ENCODE data around the gene DDR1.
A peak's percentile ranks its signal among the peaks of the same experiment; 100 is the strongest.
"Not testable (repeated sequence)": the region's sequence is repeated elsewhere in the genome, so short reads cannot be mapped to it uniquely, and the experiment has no call there.

Gene DDR1

GRCh38 chr6:30918670-30919069 is 34.4 kb downstream of the DDR1 start:
- H3K27ac ChIP-seq (replicated peaks; ENCODE audit: low read length) = no peak overlapping the region
- H3K9ac ChIP-seq (ENCODE audit: low read depth, low read length, poor library complexity) = no peak overlapping the region
- no peak overlapping the region for H2AFZ ChIP-seq (ENCODE audit: low read length)
- no peaks in the 10 kb centered on the region for H3K79me1 ChIP-seq (ENCODE audit: low read depth, low read length)
- H2AK5ac ChIP-seq (ENCODE audit: low read depth, low read length) = no peak overlapping the region
- H3K4me2 ChIP-seq (ENCODE audit: insufficient read depth, low read length, poor library complexity, severe bottlenecking) = no peak overlapping the region
- no peaks in the 10 kb centered on the region for H3K27me3 ChIP-seq (ENCODE audit: control insufficient read depth in 3 of 3, insufficient read depth in 3 of 3, low read depth in 1 of 3, low read length in 3 of 3)
- H2BK120ac ChIP-seq (ENCODE audit: low read depth, low read length) = no peak overlapping the region
- no peak overlapping the region for H2BK5ac ChIP-seq (ENCODE audit: low read length)
- H2BK15ac ChIP-seq (ENCODE audit: low read length) = no peak overlapping the region
- no peak overlapping the region for H3K23ac ChIP-seq (ENCODE audit: low read depth, low read length, poor library complexity)
- DNase-seq (ENCODE audit: low spot score) = no peak
- H4K8ac ChIP-seq (ENCODE audit: low read depth, low read length) = no peak overlapping the region
- no peak overlapping the region for H3K14ac ChIP-seq (ENCODE audit: low read length)
- no peak overlapping the region for H4K91ac ChIP-seq (ENCODE audit: low read depth, low read length, poor library complexity)
- H3K4ac ChIP-seq (ENCODE audit: low read length) = no peak overlapping the region
- H3K4me3 ChIP-seq (ENCODE audit: low read length in 2 of 2) = no peak overlapping the region
- peaks cover 5 to 12% of the 10 kb centered on the region in 2 donors for H3K4me1 ChIP-seq (ENCODE audit: control insufficient read depth in 2 of 2, insufficient read depth in 1 of 2, low read depth in 1 of 2, low read length in 2 of 2)
- H3K9me3 ChIP-seq (replicated peaks in 1 of 2; ENCODE audit: control insufficient read depth in 2 of 2, insufficient read depth in 1 of 2, low read depth in 1 of 2, low read length in 2 of 2) = no peaks in the 10 kb centered on the region
- WGBS, 2 donors (ENCODE audit: extremely low coverage in 2 of 2, insufficient read length in 2 of 2, insufficient replicate concordance in 1 of 2) = no CpG with 5 or more reads among the region's 8 CpGs
- no peak overlapping the region for H3K18ac ChIP-seq (ENCODE audit: low read length)
- H3K36me3 ChIP-seq (replicated peaks in 1 of 2; ENCODE audit: control insufficient read depth in 2 of 2, insufficient read depth in 2 of 2, low read length in 2 of 2) = peaks cover 40 to 75% of the 10 kb centered on the region in 2 donors
- H2BK12ac ChIP-seq (ENCODE audit: low read length) = no peak overlapping the region

GRCh38 chr6:30922447-30922852 is 38.1 kb downstream of the DDR1 start:
- no peak overlapping the region for H3K27ac ChIP-seq (replicated peaks; ENCODE audit: low read length)
- DNase-seq (ENCODE audit: low spot score) = no peak
- no peak overlapping the region for H4K8ac ChIP-seq (ENCODE audit: low read depth, low read length)
- no peaks in the 10 kb centered on the region for H3K79me1 ChIP-seq (ENCODE audit: low read depth, low read length)
- no peak overlapping the region for H2AK5ac ChIP-seq (ENCODE audit: low read depth, low read length)
- no peak overlapping the region for H2BK120ac ChIP-seq (ENCODE audit: low read depth, low read length)
- H3K36me3 ChIP-seq (replicated peaks in 1 of 2; ENCODE audit: control insufficient read depth in 2 of 2, insufficient read depth in 2 of 2, low read length in 2 of 2) = peaks cover 49 to 91% of the 10 kb centered on the region in 2 donors
- no peak overlapping the region for H3K14ac ChIP-seq (ENCODE audit: low read length)
- no peak overlapping the region for H3K4me2 ChIP-seq (ENCODE audit: insufficient read depth, low read length, poor library complexity, severe bottlenecking)
- H3K4me1 ChIP-seq (ENCODE audit: control insufficient read depth in 2 of 2, insufficient read depth in 1 of 2, low read depth in 1 of 2, low read length in 2 of 2) = no peaks in the 10 kb centered on the region
- peak overlapping the region; percentile 14 for H3K9ac ChIP-seq (ENCODE audit: low read depth, low read length, poor library complexity)
- H3K23ac ChIP-seq (ENCODE audit: low read depth, low read length, poor library complexity) = no peak overlapping the region
- H3K18ac ChIP-seq (ENCODE audit: low read length) = no peak overlapping the region
- H2AFZ ChIP-seq (ENCODE audit: low read length) = no peak overlapping the region
- no peak overlapping the region for H2BK15ac ChIP-seq (ENCODE audit: low read length)
- H4K91ac ChIP-seq (ENCODE audit: low read depth, low read length, poor library complexity) = no peak overlapping the region
- no peaks in the 10 kb centered on the region for H3K27me3 ChIP-seq (ENCODE audit: control insufficient read depth in 3 of 3, insufficient read depth in 3 of 3, low read depth in 1 of 3, low read length in 3 of 3)
- peak overlapping the region in 1 of 2 donors; percentile 64 for H3K4me3 ChIP-seq (ENCODE audit: low read length in 2 of 2)
- WGBS, 2 donors (ENCODE audit: extremely low coverage in 2 of 2, insufficient read length in 2 of 2, insufficient replicate concordance in 1 of 2) = no CpG with 5 or more reads among the region's 7 CpGs
- no peaks in the 10 kb centered on the region for H3K9me3 ChIP-seq (replicated peaks in 1 of 2; ENCODE audit: control insufficient read depth in 2 of 2, insufficient read depth in 1 of 2, low read depth in 1 of 2, low read length in 2 of 2)
- no peak overlapping the region for H2BK5ac ChIP-seq (ENCODE audit: low read length)
- H3K4ac ChIP-seq (ENCODE audit: low read length) = no peak overlapping the region
- H2BK12ac ChIP-seq (ENCODE audit: low read length) = no peak overlapping the region

- no CpG with 5 or more reads among the region's 9 CpGs for WGBS, 2 donors (ENCODE audit: extremely low coverage in 2 of 2, insufficient read length in 2 of 2, insufficient replicate concordance in 1 of 2)
- not testable (repeated sequence) for H3K4ac ChIP-seq (ENCODE audit: low read length); H3K4me1 ChIP-seq (ENCODE audit: control insufficient read depth in 2 of 2, insufficient read depth in 1 of 2, low read depth in 1 of 2, low read length in 2 of 2); H2BK5ac ChIP-seq (ENCODE audit: low read length); H2BK15ac ChIP-seq (ENCODE audit: low read length); H3K27me3 ChIP-seq (ENCODE audit: control insufficient read depth in 3 of 3, insufficient read depth in 3 of 3, low read depth in 1 of 3, low read length in 3 of 3); H3K79me1 ChIP-seq (ENCODE audit: low read depth, low read length); H3K18ac ChIP-seq (ENCODE audit: low read length); H3K4me2 ChIP-seq (ENCODE audit: insufficient read depth, low read length, poor library complexity, severe bottlenecking); H2AK5ac ChIP-seq (ENCODE audit: low read depth, low read length); H4K8ac ChIP-seq (ENCODE audit: low read depth, low read length); H3K23ac ChIP-seq (ENCODE audit: low read depth, low read length, poor library complexity); H3K9me3 ChIP-seq (replicated peaks in 1 of 2; ENCODE audit: control insufficient read depth in 2 of 2, insufficient read depth in 1 of 2, low read depth in 1 of 2, low read length in 2 of 2); H3K27ac ChIP-seq (replicated peaks; ENCODE audit: low read length); H2BK120ac ChIP-seq (ENCODE audit: low read depth, low read length); H2AFZ ChIP-seq (ENCODE audit: low read length); H2BK12ac ChIP-seq (ENCODE audit: low read length); H3K14ac ChIP-seq (ENCODE audit: low read length); DNase-seq (ENCODE audit: low spot score); H4K91ac ChIP-seq (ENCODE audit: low read depth, low read length, poor library complexity); H3K4me3 ChIP-seq (ENCODE audit: low read length in 2 of 2); H3K9ac ChIP-seq (ENCODE audit: low read depth, low read length, poor library complexity)
- peaks cover 49 to 84% of the 10 kb centered on the region in 2 donors for H3K36me3 ChIP-seq (replicated peaks in 1 of 2; ENCODE audit: control insufficient read depth in 2 of 2, insufficient read depth in 2 of 2, low read length in 2 of 2)
These were observed 39.8 kb downstream of the DDR1 start for GRCh38 chr6:30924040-30924627.

GRCh38 chr6:30926644-30927043 is 42.3 kb downstream of the DDR1 start:
- Histone ChIP-seq H2BK120ac (ENCODE audit: low read depth, low read length) (no peak overlapping the region), H3K18ac (ENCODE audit: low read length) (no peak overlapping the region), H3K4me3 (ENCODE audit: low read length in 2 of 2) (no peak overlapping the region), H2AK5ac (ENCODE audit: low read depth, low read length) (no peak overlapping the region), H3K27me3 (ENCODE audit: control insufficient read depth in 3 of 3, insufficient read depth in 3 of 3, low read depth in 1 of 3, low read length in 3 of 3) (no peaks in the 10 kb centered on the region), H3K14ac (ENCODE audit: low read length) (no peak overlapping the region), H4K8ac (ENCODE audit: low read depth, low read length) (no peak overlapping the region), H4K91ac (ENCODE audit: low read depth, low read length, poor library complexity) (no peak overlapping the region), H2BK12ac (ENCODE audit: low read length) (no peak overlapping the region), H2BK5ac (ENCODE audit: low read length) (no peak overlapping the region), H3K23ac (ENCODE audit: low read depth, low read length, poor library complexity) (no peak overlapping the region), H3K4ac (ENCODE audit: low read length) (no peak overlapping the region), H2AFZ (ENCODE audit: low read length) (no peak overlapping the region), H3K79me1 (ENCODE audit: low read depth, low read length) (no peaks in the 10 kb centered on the region), H3K9ac (ENCODE audit: low read depth, low read length, poor library complexity) (no peak overlapping the region), H3K36me3 (replicated peaks in 1 of 2; ENCODE audit: control insufficient read depth in 2 of 2, insufficient read depth in 2 of 2, low read length in 2 of 2) (peaks cover 35 to 60% of the 10 kb centered on the region in 2 donors), H3K27ac (replicated peaks; ENCODE audit: low read length) (no peak overlapping the region), H3K4me1 (ENCODE audit: control insufficient read depth in 2 of 2, insufficient read depth in 1 of 2, low read depth in 1 of 2, low read length in 2 of 2) (no peaks in the 10 kb centered on the region), H3K4me2 (ENCODE audit: insufficient read depth, low read length, poor library complexity, severe bottlenecking) (no peak overlapping the region), H3K9me3 (replicated peaks in 1 of 2; ENCODE audit: control insufficient read depth in 2 of 2, insufficient read depth in 1 of 2, low read depth in 1 of 2, low read length in 2 of 2) (peaks cover 4 to 13% of the 10 kb centered on the region in 2 donors), H2BK15ac (ENCODE audit: low read length) (no peak overlapping the region)
- no peak for DNase-seq (ENCODE audit: low spot score)
- no CpG with 5 or more reads among the region's 4 CpGs for WGBS, 2 donors (ENCODE audit: extremely low coverage in 2 of 2, insufficient read length in 2 of 2, insufficient replicate concordance in 1 of 2)
